22Rv1 (cell line): ENCODE data around the gene INPP5D.
"Not testable (repeated sequence)": the region's sequence is repeated elsewhere in the genome, so short reads cannot be mapped to it uniquely, and the experiment has no call there.

Source experiments
- H3K27ac ChIP-seq: fragments of 450-650 bp; 2 replicates; pipeline ENCODE4 v1.5.1; 2017
- CTCF ChIP-seq: fragments of 450-650 bp; IDR thresholded peaks from 2 replicates; pipeline ENCODE4 v1.5.1; 2017; ENCODE audit warnings: mild to moderate bottlenecking
- ZFX ChIP-seq: fragments of 450-650 bp; IDR thresholded peaks from 2 replicates; pipeline ENCODE4 v1.6.1; 2017; ENCODE audit warnings: antibody characterized with exemption, borderline replicate concordance

Gene INPP5D

DNA sequence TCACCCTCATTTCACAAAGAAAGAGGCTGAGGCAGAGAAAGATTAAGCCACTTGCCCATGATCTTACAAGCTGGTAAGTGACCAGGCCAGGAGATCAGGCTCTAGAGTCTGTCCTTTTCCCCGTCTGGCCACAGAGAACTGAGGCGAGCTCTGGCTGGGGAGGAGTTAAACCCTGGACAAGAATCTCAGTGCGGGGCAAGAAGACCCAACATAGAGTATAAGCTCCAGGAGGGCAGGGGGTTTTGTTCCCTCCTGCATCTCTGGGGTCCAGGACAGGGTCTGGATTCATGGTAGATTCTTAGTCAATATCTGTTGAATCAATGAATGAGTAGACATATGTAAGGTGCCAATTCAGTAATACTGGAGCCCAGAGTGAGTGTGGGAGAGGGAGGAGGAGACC is 12.9 kb upstream of the INPP5D start:
- TF ChIP-seq CTCF, result no peak
- no peak overlapping the region for H3K27ac ChIP-seq

DNA sequence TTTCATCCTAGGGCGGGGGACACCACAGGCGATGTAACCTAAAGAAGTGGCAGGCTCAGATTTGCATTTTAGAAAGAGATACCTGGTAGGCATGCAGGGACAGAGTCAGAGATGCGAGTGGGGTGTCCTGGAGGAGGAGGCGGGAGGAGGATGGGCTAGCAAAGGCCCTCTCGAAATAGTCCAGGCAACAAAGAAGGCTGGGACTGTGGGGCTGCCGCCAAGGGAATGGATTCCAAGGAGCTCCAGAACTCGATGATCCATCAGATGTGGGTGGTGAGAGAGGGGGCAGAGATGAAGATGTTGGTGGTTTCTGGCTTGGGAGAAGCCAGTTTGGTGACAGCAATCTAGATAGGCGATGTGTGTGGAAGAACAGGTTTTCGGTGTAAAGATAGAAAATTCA is 12.5 kb upstream of the INPP5D start:
- TF ChIP-seq CTCF (no peak), ZFX (no peak)
- H3K27ac ChIP-seq, result no peak overlapping the region

DNA sequence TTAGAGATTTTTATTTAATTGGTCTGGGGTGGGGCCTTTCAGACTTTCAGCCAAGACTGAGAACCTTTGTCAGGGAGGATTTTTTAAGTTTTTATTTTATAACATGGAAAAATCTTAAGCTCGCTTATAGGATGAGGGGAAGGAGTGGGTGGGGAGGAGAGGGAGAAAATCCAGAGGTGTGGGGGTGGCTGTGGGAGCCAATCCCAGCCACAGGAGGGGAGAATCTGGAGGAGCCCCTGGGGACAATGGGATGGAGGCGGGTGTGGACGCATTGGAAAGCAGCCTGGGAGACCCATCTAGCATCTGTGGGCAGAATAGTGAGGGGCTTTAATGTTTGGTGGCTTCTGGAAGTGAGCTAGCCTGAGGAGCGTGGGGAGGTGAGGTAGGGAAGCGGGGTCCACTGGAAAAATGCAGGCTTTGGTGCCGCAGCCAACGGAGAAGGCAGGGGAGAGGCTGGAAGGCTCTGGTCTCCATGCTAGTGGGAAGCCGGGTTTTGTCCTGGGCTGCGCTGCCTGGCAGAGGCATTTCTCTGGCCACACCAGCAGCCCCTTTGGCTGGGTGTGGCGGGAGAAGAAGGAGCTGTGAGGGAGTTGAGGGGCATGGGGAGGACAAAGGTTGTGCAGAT is 11.5 kb upstream of the INPP5D start:
- TF ChIP-seq ZFX (no peak), CTCF (no peak)
- no peak overlapping the region for H3K27ac ChIP-seq

DNA sequence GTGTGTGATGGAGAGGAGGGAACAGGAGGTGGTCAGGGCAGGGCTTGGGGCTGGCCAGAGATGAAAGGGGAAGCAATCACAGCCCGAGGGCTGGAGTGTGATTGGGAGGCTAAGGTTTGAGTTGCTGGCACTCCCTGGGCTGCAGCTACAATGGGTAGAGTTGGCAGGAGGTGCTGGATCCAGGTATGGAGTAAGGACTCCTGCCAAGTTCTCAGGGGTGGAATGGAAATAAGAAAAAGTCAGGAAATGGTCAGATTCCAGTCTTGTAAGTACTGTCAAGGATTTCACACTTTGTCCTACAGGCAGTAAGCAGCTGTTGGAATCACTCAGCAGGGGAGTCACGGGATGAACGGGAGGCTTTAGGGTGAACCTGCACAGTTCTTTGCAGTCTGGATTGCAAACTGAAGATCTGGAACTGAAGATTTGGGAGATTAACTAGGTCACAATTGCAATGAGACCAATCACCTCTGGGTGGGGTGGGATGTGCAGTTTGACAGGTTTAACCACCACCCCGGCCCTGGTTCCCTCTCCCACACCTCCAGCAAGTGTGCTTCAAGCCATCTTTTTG is 10.9 kb upstream of the INPP5D start:
- H3K27ac ChIP-seq, result no peak overlapping the region
- TF ChIP-seq CTCF (no peak), ZFX (no peak)

DNA sequence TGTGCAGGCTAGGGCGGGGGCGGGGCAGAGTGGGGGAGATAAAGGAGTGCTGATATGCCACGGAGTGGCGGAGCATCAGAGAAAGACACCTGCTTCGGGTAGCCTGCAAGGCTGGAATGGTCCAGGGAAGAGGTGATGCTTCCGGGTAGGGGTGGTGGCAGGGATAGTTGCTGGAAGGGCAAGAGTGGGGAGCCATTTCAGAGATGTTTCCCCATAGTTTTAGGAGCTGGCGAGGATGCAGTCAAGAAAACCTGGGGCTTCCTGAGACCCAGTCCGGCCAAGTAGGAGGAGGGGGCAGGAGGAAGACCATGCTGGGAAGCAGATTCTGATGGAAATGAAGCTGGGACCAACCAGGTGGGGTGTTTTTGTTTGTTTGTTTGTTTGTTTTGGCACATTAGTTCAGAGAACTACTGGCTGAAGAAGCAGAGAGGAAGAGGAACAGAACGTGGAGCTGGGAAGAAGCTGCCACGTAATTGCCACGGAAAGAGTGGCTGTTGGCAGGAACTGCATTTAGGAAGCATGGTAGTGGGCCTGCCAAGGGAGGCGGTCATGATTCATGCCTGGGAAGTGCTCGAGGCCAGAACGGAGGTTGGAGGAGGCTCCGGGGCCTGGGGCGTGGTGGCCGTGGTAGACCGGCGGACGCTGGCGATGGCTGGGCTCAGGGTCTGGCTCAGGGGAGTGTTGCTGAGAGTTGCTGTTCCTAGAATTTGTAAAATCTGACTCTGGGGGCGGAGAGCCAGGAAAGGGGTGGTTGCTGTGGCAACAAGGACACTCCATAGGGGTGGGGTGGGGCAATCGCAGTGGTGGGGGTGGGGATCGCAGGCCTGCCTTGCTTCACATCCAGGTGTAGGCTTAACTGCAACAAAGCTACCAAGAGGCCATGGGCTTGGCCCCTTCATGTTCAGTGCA is 8.6 kb upstream of the INPP5D start:
- no peak overlapping the region for H3K27ac ChIP-seq

DNA sequence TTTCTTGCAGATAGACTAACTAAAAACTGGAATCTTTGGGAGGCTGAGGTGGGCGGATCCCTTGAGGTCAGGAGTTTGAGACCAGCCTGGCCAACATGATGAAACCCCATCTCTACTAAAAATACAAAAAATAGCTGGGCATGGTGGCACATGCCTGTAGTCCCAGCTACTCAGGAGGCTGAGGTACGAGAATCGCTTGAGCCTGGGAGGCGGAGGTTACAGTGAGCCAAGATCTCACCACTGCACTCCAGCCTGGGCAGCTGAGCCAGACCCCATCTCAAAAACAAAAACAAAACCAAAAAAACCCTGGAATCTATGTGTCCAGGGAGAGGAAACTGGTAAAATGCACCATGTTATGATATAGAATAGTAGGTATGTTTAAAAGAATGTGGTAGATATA is 7.6 kb upstream of the INPP5D start:
- H3K27ac ChIP-seq, result not testable (repeated sequence)

More for the DNA sequence above, 8.6 kb upstream of the INPP5D start:
- TF ChIP-seq ZFX (no peak), CTCF (no peak)

GRCh38 chr2:233053928-233054784 is 6.0 kb upstream of the INPP5D start:
- H3K27ac ChIP-seq, result no peak overlapping the region
- no peak for TF ChIP-seq ZFX
- TF ChIP-seq CTCF, result peak; percentile 98
